ENCODE data around the gene LZTFL1.
A peak's percentile ranks its signal among the peaks of the same experiment; 100 is the strongest.
"Not testable (repeated sequence)": the region's sequence is repeated elsewhere in the genome, so short reads cannot be mapped to it uniquely, and the experiment has no call there.

LZTFL1 gene

DNA sequence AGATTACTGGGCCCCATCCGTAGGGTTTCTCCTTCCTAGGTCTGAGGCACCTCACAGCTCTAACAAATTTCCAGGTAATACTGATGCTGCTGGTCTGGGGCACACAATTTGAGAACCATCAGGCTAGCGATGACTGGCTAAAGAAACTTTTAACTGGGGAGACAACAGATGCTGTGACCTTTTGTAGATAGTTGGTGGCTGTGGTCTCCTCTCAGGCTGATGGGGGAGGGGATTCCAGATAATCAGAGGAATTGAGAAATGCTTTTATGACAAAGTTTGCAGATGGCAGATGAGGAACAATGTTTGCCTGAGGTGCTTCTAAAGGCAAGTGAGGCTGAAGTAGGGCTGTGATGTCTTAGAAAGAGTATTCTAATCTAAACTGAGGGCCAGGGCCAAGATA is 30.6 kb upstream of the LZTFL1 start:
- H3K9me3 Mint-ChIP-seq: no peaks in the 10 kb centered on the region
- peaks cover 39% of the 10 kb centered on the region for H3K4me1 Mint-ChIP-seq (ENCODE audit: low read depth)
- H3K36me3 Mint-ChIP-seq (ENCODE audit: low read depth): no peaks in the 10 kb centered on the region
- H3K27ac Mint-ChIP-seq: no peak overlapping the region
- peaks cover 70% of the 10 kb centered on the region for H3K27me3 Mint-ChIP-seq
- H3K4me3 Mint-ChIP-seq: no peak overlapping the region
- DNase-seq: no peak

DNA sequence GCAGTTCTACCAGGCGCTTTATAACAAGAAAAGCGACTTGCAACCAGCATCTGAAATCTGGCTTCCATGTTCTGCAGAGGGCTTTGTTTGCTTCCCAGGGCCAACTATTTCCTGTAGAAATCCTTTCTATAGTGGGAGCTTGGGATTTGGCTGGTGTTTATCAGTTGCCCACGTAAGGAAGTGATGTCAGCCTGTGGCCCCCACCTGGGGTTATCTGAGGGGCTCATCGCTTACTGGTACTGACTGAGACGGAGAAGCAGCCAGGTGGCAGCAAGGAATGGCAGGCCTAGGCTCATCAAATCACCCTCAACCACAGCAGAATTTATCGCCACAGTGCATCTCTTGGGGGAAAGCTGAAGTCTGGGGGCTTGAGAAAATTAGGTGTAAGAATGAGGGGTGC is 29.9 kb upstream of the LZTFL1 start:
- Mint-ChIP-seq H3K36me3 (ENCODE audit: low read depth) (no peaks in the 10 kb centered on the region), H3K9me3 (no peaks in the 10 kb centered on the region), H3K4me1 (ENCODE audit: low read depth) (peaks cover 39% of the 10 kb centered on the region), H3K27ac (no peak overlapping the region), H3K27me3 (peaks cover 74% of the 10 kb centered on the region), H3K4me3 (no peak overlapping the region)
- no peak for DNase-seq

DNA sequence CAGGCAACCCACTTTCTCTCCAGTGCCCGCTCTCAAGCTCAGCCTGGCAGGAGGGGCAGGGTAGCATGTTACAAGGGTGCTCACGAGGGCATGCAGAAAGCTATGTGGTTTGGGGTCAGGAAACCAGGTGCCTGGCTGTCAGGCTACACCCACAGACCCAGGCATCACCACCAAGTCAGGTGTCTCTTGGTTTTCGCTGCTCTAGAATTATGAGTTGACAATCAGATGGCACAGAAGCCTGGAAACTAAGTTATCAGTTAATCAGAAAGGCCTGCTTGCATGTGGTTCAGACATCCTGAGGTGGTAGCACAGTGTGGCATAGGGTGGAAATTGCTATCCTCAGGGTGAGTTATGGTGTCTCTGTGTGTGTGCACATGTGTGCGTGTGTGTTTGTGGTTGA is 28.2 kb upstream of the LZTFL1 start:
- Mint-ChIP-seq H3K4me3 (no peak overlapping the region), H3K27ac (no peak overlapping the region), H3K36me3 (ENCODE audit: low read depth) (no peaks in the 10 kb centered on the region), H3K4me1 (ENCODE audit: low read depth) (peaks cover 46% of the 10 kb centered on the region), H3K9me3 (no peaks in the 10 kb centered on the region), H3K27me3 (peaks cover 77% of the 10 kb centered on the region)
- DNase-seq: peak; percentile 55

DNA sequence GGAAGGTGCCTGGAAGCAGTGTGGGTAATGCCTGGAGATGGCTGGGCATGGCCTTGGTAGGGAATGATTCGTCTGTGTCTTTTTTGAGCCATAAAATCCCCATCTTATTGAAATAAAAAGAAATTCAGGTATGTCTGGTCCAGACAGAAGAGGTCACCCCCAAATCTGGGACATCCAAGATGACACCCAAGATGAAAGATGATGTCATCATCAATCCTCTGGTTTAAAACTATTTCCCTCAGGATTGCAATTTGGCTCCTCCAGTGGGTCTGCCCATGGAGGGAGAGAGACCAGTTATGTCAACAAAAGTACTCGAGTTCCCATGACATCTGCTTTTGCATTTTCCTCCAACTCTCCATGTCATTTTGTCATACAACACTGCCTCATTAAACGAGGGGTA is 27.7 kb upstream of the LZTFL1 start:
- no peak overlapping the region for H3K4me3 Mint-ChIP-seq
- no peak for DNase-seq
- H3K4me1 Mint-ChIP-seq (ENCODE audit: low read depth): peaks cover 49% of the 10 kb centered on the region
- H3K36me3 Mint-ChIP-seq (ENCODE audit: low read depth): no peaks in the 10 kb centered on the region
- peaks cover 78% of the 10 kb centered on the region for H3K27me3 Mint-ChIP-seq
- H3K27ac Mint-ChIP-seq: no peak overlapping the region
- no peaks in the 10 kb centered on the region for H3K9me3 Mint-ChIP-seq

DNA sequence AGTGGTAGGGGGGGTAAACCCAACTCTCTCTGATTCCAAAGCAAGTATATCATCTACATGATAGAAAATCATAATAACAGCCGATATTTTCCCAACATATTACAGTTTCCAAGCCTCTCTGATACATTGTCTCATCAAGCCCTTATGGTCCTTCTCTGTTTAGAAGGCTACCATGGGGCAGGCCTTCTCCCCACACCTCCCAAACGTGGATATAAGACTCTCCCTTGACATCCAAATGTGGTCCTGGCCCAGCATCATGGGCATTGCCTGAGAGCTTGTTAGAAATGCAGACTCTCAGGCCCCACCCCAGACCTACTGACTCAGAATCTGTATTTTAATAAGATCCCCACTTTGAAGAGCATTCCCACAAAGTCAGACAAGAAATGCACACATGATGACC is 26.7 kb upstream of the LZTFL1 start:
- H3K4me1 Mint-ChIP-seq (ENCODE audit: low read depth): peaks cover 51% of the 10 kb centered on the region
- peaks cover under 1% of the 10 kb centered on the region for H3K9me3 Mint-ChIP-seq
- H3K36me3 Mint-ChIP-seq (ENCODE audit: low read depth): no peaks in the 10 kb centered on the region
- no peak overlapping the region for H3K27ac Mint-ChIP-seq
- no peak for DNase-seq
- H3K27me3 Mint-ChIP-seq: peaks cover 72% of the 10 kb centered on the region
- H3K4me3 Mint-ChIP-seq: no peak overlapping the region

DNA sequence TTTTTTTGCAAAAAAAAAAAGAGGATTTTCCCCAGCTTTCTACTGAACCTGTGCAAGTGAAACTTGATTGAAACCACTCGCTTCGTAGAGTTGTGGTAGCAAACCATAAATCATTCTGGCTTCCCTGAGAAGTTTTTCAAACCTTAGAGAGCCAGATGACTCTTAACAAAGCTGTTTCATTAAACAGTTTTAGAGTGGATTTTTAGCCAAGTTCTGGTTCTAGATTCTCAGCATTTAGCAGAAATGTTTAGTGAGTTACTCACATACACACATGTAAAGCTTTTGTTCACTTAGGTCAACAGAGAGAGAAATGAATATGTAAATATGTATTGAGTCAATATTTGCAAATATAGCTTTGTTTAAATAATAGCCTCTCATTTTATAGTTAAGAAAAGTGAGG is 26.3 kb upstream of the LZTFL1 start:
- Mint-ChIP-seq H3K27me3 (peaks cover 74% of the 10 kb centered on the region), H3K4me3 (no peak overlapping the region), H3K4me1 (ENCODE audit: low read depth) (peaks cover 52% of the 10 kb centered on the region), H3K27ac (no peak overlapping the region), H3K9me3 (peaks cover 5% of the 10 kb centered on the region), H3K36me3 (ENCODE audit: low read depth) (no peaks in the 10 kb centered on the region)
- DNase-seq: no peak

DNA sequence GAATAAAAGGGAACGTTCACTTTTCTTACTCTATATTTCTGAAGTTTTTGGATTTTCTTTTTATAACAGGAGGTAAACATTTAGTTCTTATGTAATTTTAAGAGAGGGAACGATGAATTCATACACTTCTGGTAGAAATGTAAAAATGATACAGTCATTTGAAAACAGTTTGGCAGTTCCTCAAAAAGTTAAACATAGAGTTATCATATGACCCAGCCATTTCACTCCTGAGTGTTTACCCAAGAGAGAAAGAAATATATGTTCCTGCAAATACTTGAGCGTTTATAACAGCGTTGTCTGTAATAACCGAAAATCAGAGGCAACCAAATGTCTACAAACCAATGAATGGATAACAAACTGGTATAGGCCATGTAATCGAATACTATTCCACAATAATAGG is 23.6 kb upstream of the LZTFL1 start:
- no peak overlapping the region for H3K4me3 Mint-ChIP-seq
- H3K9me3 Mint-ChIP-seq: peaks cover 8% of the 10 kb centered on the region
- H3K27me3 Mint-ChIP-seq: peaks cover 80% of the 10 kb centered on the region
- no peak for DNase-seq
- H3K4me1 Mint-ChIP-seq (ENCODE audit: low read depth): peaks cover 55% of the 10 kb centered on the region
- H3K36me3 Mint-ChIP-seq (ENCODE audit: low read depth): no peaks in the 10 kb centered on the region
- H3K27ac Mint-ChIP-seq: no peak overlapping the region

DNA sequence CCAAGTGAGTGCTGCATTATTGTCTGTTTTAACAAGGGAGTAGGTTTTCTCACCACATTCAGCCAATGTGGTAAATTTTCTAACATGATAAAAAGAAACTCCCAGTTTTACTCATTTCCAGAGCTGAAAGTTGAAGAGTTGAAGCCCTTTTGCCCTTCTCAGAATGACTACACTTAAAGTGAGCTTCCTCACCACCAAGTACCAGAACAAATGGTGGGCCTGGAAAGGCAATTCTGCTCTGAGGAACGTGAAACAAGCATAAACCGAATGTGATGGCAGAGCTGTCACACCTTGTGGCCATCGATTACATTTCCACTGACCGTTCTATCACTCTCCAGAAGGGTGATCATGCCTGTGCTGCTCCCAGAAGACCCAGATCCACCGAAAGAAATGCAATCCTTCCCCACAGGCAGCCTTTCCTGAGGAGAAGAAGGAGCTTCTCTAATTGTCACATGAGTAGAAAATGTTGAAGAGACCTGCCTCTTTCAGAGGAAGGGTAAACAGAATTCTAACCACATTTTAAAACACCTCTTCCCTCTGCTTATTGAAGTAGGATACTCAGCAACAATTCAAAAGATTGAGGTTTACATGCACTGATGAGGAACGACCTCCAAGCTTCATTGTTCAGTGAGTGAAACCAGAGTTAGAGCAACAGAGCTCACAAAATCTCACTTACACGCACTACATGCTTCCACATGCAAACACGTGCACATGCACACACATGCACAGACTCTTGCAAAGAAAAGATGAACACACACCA is 23.0 kb upstream of the LZTFL1 start:
- Mint-ChIP-seq H3K27me3 (peaks cover 79% of the 10 kb centered on the region), H3K4me1 (ENCODE audit: low read depth) (peaks cover 53% of the 10 kb centered on the region), H3K4me3 (no peak overlapping the region), H3K9me3 (peaks cover 8% of the 10 kb centered on the region), H3K36me3 (ENCODE audit: low read depth) (no peaks in the 10 kb centered on the region), H3K27ac (no peak overlapping the region)
- DNase-seq: no peak

DNA sequence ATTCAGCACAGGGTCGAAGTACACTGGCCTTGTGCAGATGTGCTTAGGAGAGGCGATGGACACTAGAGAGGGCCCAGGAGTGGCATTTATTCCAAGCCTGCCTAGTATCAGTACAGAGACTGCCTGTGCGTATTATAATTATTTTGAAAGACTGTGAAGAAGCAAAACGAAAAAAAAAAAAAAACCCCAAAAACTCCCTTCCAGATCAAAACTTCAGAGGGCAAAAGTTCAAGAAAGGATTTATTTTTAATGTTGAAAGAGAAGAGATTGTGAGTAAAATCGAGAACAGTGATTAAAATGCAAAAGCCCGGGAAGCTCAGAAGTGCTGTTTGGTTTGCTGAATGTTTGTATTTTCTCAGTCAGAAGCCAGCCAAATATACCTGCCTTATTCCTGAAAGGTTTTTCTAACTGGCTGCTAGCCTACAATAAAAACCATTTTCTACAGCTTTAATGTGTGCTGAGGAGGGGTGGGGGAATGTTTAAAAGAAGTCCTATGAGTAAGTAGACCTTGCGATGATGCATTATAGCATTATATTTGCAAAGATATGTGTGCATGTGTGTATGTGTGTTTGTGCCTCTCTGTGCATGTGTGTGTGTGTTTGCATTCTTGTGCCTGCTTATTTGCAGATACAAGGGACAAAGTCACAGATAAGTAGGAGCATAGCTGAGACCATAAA is 19.3 kb upstream of the LZTFL1 start:
- no peak overlapping the region for H3K27ac Mint-ChIP-seq
- no peak for DNase-seq
- peaks cover 71% of the 10 kb centered on the region for H3K27me3 Mint-ChIP-seq
- H3K4me1 Mint-ChIP-seq (ENCODE audit: low read depth): peaks cover 46% of the 10 kb centered on the region
- no peak overlapping the region for H3K4me3 Mint-ChIP-seq
- peaks cover 8% of the 10 kb centered on the region for H3K9me3 Mint-ChIP-seq
- H3K36me3 Mint-ChIP-seq (ENCODE audit: low read depth): no peaks in the 10 kb centered on the region

DNA sequence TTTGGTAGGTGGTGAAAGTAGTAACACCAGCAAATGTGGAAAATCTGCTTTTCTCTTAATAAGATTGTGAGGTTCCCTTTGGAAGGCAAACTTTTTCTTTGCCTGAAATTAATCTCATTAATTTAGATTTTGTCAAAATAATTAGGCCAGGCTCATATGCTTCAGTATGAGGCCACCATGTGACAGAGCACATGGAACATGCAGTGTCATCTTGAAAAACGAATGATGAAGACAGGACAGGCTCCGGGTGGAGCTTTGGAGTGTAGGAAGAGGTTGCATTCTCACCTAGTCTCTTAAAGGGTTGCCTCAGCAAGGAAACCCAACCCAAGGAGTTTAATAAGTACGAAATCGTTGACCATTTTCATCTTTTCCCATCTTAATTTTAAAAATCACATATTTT is 18.6 kb upstream of the LZTFL1 start:
- DNase-seq: no peak
- no peak overlapping the region for H3K4me3 Mint-ChIP-seq
- H3K27ac Mint-ChIP-seq: no peak overlapping the region
- peaks cover 10% of the 10 kb centered on the region for H3K9me3 Mint-ChIP-seq
- peaks cover 69% of the 10 kb centered on the region for H3K27me3 Mint-ChIP-seq
- H3K36me3 Mint-ChIP-seq (ENCODE audit: low read depth): no peaks in the 10 kb centered on the region
- H3K4me1 Mint-ChIP-seq (ENCODE audit: low read depth): peaks cover 46% of the 10 kb centered on the region

DNA sequence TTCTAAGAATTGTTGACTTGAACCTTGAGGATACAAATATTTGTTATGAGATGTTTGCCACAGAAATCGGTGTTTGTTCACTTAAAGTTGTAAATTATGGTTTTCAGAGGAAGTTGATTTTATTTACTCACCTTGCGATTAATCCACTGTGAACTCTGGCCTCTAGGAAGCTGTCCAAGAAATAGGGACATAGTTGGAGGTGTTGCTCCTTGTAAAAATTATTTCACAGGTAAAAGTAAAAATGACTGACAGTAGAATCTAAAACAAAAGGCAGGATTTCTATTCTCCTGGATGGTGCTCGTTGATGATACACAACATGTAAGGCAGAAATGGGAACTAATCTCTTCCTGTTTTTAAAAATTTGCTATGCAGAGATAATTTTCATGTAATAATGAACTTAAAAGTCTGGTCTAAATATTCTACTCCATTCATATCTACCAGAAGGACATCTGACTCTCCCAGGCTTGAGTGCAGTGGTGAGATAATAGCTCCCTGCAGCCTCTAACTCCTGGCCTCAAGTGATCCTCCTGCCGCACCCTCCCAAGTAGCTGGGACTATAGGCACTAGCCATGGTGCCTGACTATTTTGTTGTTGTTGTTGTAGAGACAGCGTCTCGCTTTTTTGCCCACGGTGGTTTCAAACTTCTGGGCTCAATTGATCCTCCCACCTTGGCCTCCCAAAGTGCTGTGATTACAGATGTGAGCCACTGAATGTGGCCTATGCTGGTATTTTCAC is 17.1 kb upstream of the LZTFL1 start:
- DNase-seq: no peak
- Mint-ChIP-seq H3K36me3 (ENCODE audit: low read depth) (no peaks in the 10 kb centered on the region), H3K9me3 (peaks cover 11% of the 10 kb centered on the region), H3K27me3 (peaks cover 68% of the 10 kb centered on the region), H3K4me1 (ENCODE audit: low read depth) (peaks cover 37% of the 10 kb centered on the region), H3K4me3 (no peak overlapping the region), H3K27ac (no peak overlapping the region)

DNA sequence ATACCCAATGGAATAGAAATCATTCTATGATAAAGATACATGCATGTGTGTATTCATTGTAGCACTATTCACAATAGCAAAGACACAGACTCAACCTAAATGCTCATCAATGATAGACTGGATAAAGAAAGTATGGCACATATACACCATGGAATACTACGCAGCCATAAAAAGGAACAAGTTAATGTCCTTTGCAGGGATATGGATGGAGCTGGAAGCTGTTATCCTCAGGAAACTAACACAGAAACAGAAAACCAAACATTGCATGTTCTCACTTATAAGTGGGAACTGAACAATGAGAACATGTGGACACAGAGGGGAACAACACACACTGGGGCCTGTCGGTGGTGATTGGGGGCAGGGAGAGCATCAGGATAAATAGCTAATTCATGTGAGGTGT is 15.1 kb upstream of the LZTFL1 start:
- Mint-ChIP-seq H3K4me1 (ENCODE audit: low read depth) (peaks cover 37% of the 10 kb centered on the region), H3K27me3 (peaks cover 65% of the 10 kb centered on the region)
- not testable (repeated sequence) for H3K9me3 Mint-ChIP-seq; H3K4me3 Mint-ChIP-seq; DNase-seq; H3K27ac Mint-ChIP-seq; H3K36me3 Mint-ChIP-seq (ENCODE audit: low read depth)

DNA sequence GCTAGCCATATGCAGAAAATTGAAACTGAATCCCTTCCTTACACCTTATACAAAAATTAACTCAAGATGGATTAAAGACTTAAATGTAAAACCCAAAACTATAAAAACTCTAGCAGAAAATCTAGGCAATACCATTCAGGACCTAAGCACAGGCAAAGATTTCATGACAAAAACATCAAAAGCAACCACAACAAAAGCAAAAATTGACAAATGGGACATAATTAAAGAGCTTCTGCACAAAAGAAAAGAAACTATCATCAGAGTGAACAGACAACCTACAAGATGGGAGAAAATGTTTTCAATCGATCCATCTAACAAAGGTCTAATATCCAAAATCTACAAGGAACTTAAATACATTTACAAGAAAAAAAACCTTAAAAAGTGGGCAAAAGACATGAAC is 14.4 kb upstream of the LZTFL1 start:
- not testable (repeated sequence) for H3K27ac Mint-ChIP-seq; H3K36me3 Mint-ChIP-seq (ENCODE audit: low read depth); DNase-seq; H3K4me3 Mint-ChIP-seq; H3K9me3 Mint-ChIP-seq
- peaks cover 30% of the 10 kb centered on the region for H3K4me1 Mint-ChIP-seq (ENCODE audit: low read depth)
- H3K27me3 Mint-ChIP-seq: peaks cover 63% of the 10 kb centered on the region

DNA sequence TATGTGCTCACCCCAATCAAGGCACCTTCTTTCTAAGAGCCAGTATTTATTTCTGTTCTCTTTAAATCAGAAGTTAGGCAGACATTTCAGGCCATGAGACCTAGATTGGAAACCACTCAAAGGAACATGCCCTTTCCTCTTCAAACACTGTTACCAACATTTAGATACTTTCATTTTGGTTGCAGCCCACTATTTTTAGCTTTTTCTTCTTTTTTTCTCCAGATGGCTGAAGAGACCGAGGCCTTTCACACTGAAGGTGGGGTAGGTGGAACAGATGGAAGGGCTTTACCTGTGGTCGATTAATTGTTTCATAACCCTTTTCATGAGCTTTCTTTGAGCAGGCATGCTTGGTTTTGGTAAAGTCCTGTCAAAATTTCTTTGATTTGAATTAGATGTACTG is 10.9 kb upstream of the LZTFL1 start:
- Mint-ChIP-seq H3K4me3 (no peak overlapping the region), H3K36me3 (ENCODE audit: low read depth) (no peaks in the 10 kb centered on the region), H3K27me3 (peaks cover 63% of the 10 kb centered on the region), H3K9me3 (peaks cover 3% of the 10 kb centered on the region), H3K27ac (no peak overlapping the region), H3K4me1 (ENCODE audit: low read depth) (peaks cover 17% of the 10 kb centered on the region)
- no peak for DNase-seq

DNA sequence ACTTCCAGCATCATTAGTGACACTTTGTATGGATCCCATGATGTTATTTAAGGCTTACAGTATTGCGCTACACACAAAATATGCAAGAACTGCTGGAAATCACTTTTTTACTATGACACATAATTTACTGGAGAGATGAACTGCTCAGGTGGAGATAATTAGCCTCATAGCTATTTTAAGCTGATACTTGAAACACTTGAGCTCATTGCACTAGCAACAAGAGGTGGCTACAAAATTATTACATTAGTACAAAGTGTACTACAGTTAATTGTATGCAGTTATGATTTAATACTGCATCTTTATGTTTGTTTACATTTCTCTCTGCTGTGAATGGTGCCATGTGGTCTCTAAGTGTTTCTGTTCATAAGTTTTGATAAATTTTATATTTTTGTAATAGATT is 6.5 kb upstream of the LZTFL1 start:
- H3K36me3 Mint-ChIP-seq (ENCODE audit: low read depth): no peaks in the 10 kb centered on the region
- DNase-seq: no peak
- no peaks in the 10 kb centered on the region for H3K9me3 Mint-ChIP-seq
- peaks cover 8% of the 10 kb centered on the region for H3K4me1 Mint-ChIP-seq (ENCODE audit: low read depth)
- H3K27me3 Mint-ChIP-seq: peaks cover 36% of the 10 kb centered on the region
- no peak overlapping the region for H3K27ac Mint-ChIP-seq
- no peak overlapping the region for H3K4me3 Mint-ChIP-seq
